IMR-90 (cell line): ENCODE data around the gene LAMA2. TPM values are rescaled to one million over a fixed set of nuclear protein-coding genes. Genes with fewer than 3 reads are reported as not detected.

Experiments used
- ATAC-seq: fragments of 200-7000 bp; cut with Tn5 transposase; 2 replicates; pipeline ENCODE4 v1.9.1; 2020; ENCODE audit warnings: low read depth, mild to moderate bottlenecking, moderate library complexity
- BruUV-seq: library from RNA; stranded (reverse); fragments of 400-500 nt; replicated peaks from 2 replicates; lab custom pipeline; 2021; lab: Mats Ljungman, UMichigan
- CTCF ChIA-PET: fragments of 300-600 bp; formaldehyde crosslinking; extraction: SDS; loops from one replicate; lab custom pipeline; 2021; ENCODE audit warnings: antibody characterized with exemption; lab: Yijun Ruan, JAX
- POLR2A ChIA-PET: fragments of 300-600 bp; sonication (Branson Sonifier 250); formaldehyde crosslinking; loops from one replicate; lab custom pipeline; 2022; ENCODE audit warnings: antibody characterized with exemption; ENCODE audit not compliant: unreplicated experiment; lab: Charles Lee
- DNase-seq: peaks from one replicate; pipeline ENCODE4 v3.0.0; 2013
- H2AFZ ChIP-seq: replicated peaks from 2 replicates; pipeline ENCODE3; 2013; ENCODE audit warnings: low read length, mild to moderate bottlenecking; ENCODE audit not compliant: poor library complexity
- H2AK5ac ChIP-seq: 2 replicates; pipeline ENCODE4 v1.6.1; 2013; ENCODE audit warnings: low read depth, low read length, inconsistent platforms
- H2AK9ac ChIP-seq: replicated peaks from 2 replicates; pipeline ENCODE3; 2013; ENCODE audit warnings: mild to moderate bottlenecking, low read depth, low read length, moderate library complexity; ENCODE audit not compliant: poor library complexity
- H2BK120ac ChIP-seq: 2 replicates; pipeline ENCODE4 v1.6.1; 2013; ENCODE audit warnings: low read depth, low read length, inconsistent platforms
- H2BK15ac ChIP-seq: 3 replicates; pipeline ENCODE4 v1.6.1; 2013; ENCODE audit warnings: low read depth, low read length, inconsistent platforms
- H2BK20ac ChIP-seq: 2 replicates; pipeline ENCODE4 v1.6.1; 2013; ENCODE audit warnings: low read depth, mild to moderate bottlenecking, inconsistent platforms, low read length, moderate library complexity
- H2BK5ac ChIP-seq: 2 replicates; pipeline ENCODE4 v1.6.1; 2013; ENCODE audit warnings: mild to moderate bottlenecking, low read depth, low read length, inconsistent platforms; ENCODE audit not compliant: poor library complexity, severe bottlenecking
- H3K14ac ChIP-seq: replicated peaks from 2 replicates; pipeline ENCODE4 v1.6.1; 2013; ENCODE audit warnings: low read depth, low read length, inconsistent platforms
- H3K18ac ChIP-seq: 2 replicates; pipeline ENCODE4 v1.6.1; 2013; ENCODE audit warnings: low read depth, low read length, control low read depth
- H3K23ac ChIP-seq: 2 replicates; pipeline ENCODE4 v1.6.1; 2013; ENCODE audit warnings: low read depth, low read length, inconsistent platforms
- H3K27ac ChIP-seq: 2 replicates; pipeline ENCODE4 v1.5.1; 2013; ENCODE audit warnings: mild to moderate bottlenecking, control low read depth, low read length; ENCODE audit not compliant: insufficient read depth
- H3K27me3 ChIP-seq: 2 replicates; pipeline ENCODE4 v1.6.1; 2013; ENCODE audit warnings: low read length; ENCODE audit not compliant: control insufficient read depth, insufficient read depth
- H3K36me3 ChIP-seq: 2 replicates; pipeline ENCODE4 v1.6.1; 2013; ENCODE audit warnings: low read length, mixed read lengths; ENCODE audit not compliant: control insufficient read depth, insufficient read depth
- H3K4ac ChIP-seq: 2 replicates; pipeline ENCODE4 v1.6.1; 2013; ENCODE audit warnings: low read depth, low read length, inconsistent platforms
- H3K4me1 ChIP-seq: 2 replicates; pipeline ENCODE4 v1.6.1; 2013; ENCODE audit warnings: low read length, mixed read lengths; ENCODE audit not compliant: control insufficient read depth, insufficient read depth
- H3K4me2 ChIP-seq: 2 replicates; pipeline ENCODE4 v1.6.1; 2013; ENCODE audit warnings: low read depth, mild to moderate bottlenecking, control low read depth, low read length, moderate library complexity
- H3K4me3 ChIP-seq: 2 replicates; pipeline ENCODE4 v1.5.1; 2013; ENCODE audit warnings: low read depth, mild to moderate bottlenecking, control low read depth, low read length, moderate library complexity; ENCODE audit not compliant: insufficient read depth
- H3K56ac ChIP-seq: 2 replicates; pipeline ENCODE4 v1.6.1; 2013; ENCODE audit warnings: low read length, inconsistent platforms; ENCODE audit not compliant: insufficient read depth; ENCODE audit errors: extremely low read depth
- H3K79me1 ChIP-seq, 2 experiments: 2 replicates each; pipeline ENCODE4 v1.6.1; 2013; ENCODE audit warnings: low read length in 2 of 2, inconsistent platforms in 1 of 2, low read depth in 1 of 2
- H3K9ac ChIP-seq: 2 replicates; pipeline ENCODE4 v1.6.1; 2013; ENCODE audit warnings: low read depth, low read length, control low read depth
- H3K9me1 ChIP-seq: 2 replicates; pipeline ENCODE4 v1.6.1; 2013; ENCODE audit warnings: low read length, inconsistent platforms; ENCODE audit not compliant: insufficient read depth
- H3K9me3 ChIP-seq: 2 replicates; pipeline ENCODE4 v1.6.1; 2013; ENCODE audit warnings: low read length; ENCODE audit not compliant: control insufficient read depth, insufficient read depth
- H4K20me1 ChIP-seq: 2 replicates; pipeline ENCODE4 v1.6.1; 2013; ENCODE audit warnings: low read length, inconsistent platforms; ENCODE audit not compliant: insufficient read depth
- H4K5ac ChIP-seq: 2 replicates; pipeline ENCODE4 v1.6.1; 2013; ENCODE audit warnings: mild to moderate bottlenecking, low read depth, low read length, control low read depth
- H4K8ac ChIP-seq, 2 experiments: 2 replicates each; pipeline ENCODE4 v1.6.1; 2013; ENCODE audit warnings: low read depth in 2 of 2, low read length in 2 of 2, control low read depth in 1 of 2, inconsistent platforms in 1 of 2
- H4K91ac ChIP-seq: 2 replicates; pipeline ENCODE4 v1.6.1; 2013; ENCODE audit warnings: low read depth, low read length, inconsistent platforms; ENCODE audit not compliant: insufficient read depth
- BHLHE40 ChIP-seq: fragments of 150-350 bp; IDR thresholded peaks from 2 replicates; pipeline ENCODE4 v1.6.1; 2016; ENCODE audit warnings: mild to moderate bottlenecking, low read depth, low read length
- FOS ChIP-seq: fragments of 150-350 bp; IDR thresholded peaks from 2 replicates; pipeline ENCODE4 v1.6.1; 2016; ENCODE audit warnings: low read depth, low read length
- MAFK ChIP-seq: IDR thresholded peaks from 2 replicates; pipeline ENCODE4 v1.6.1; 2012; ENCODE audit warnings: low read depth, low read length, improper control_type of control experiment
- MAZ ChIP-seq: IDR thresholded peaks from 2 replicates; pipeline ENCODE4 v1.6.1; 2012; ENCODE audit warnings: low read depth, mild to moderate bottlenecking, low read length, improper control_type of control experiment, moderate library complexity, borderline replicate concordance
- MXI1 ChIP-seq: IDR thresholded peaks from 2 replicates; pipeline ENCODE4 v1.6.1; 2012; ENCODE audit warnings: low read depth, mild to moderate bottlenecking, low read length, moderate library complexity, borderline replicate concordance
- NFE2L2 ChIP-seq: fragments of 150-350 bp; IDR thresholded peaks from 2 replicates; pipeline ENCODE4 v1.6.1; 2016; ENCODE audit warnings: low read depth, mild to moderate bottlenecking, low read length
- RFX5 ChIP-seq: IDR thresholded peaks from 2 replicates; pipeline ENCODE4 v1.8.0; 2012; ENCODE audit warnings: low read depth, mild to moderate bottlenecking, low read length, moderate library complexity
- USF2 ChIP-seq: fragments of 150-350 bp; IDR thresholded peaks from 2 replicates; pipeline ENCODE4 v1.6.1; 2017; ENCODE audit warnings: mild to moderate bottlenecking, antibody characterized with exemption, low read length, low read depth
- WGBS, 2 experiments: methylation state at CpG; one replicate each; pipeline versions ENCODE4 v1.1.5 to v1.1.7; 2013; ENCODE audit warnings: missing lambda C conversion rate in 2 of 2; ENCODE audit not compliant: insufficient read length in 1 of 2; ENCODE audit errors: extremely low coverage in 2 of 2; 5-methylcytosine and 5-hydroxymethylcytosine counted together
- dilution Hi-C: fragments of 300-500 bp; cut with HindIII; formaldehyde crosslinking; loops from one replicate; pipeline ENCODE4 v1.14.3; 2018; ENCODE audit warnings: low sequenced_read_pairs; ENCODE audit not compliant: unreplicated experiment
- in situ Hi-C: fragments of 300-500 bp; cut with MboI; formaldehyde crosslinking; loops from 3 replicates; pipeline ENCODE4 v1.14.3; 2019; ENCODE audit warnings: low sequenced_read_pairs, inconsistent platforms, mixed read lengths
- intact Hi-C: fragments of 100-400 bp; cut with micrococcal nuclease; formaldehyde crosslinking; loops from 2 replicates; pipeline ENCODE4 v1.10.0; 2022
- polyA plus RNA-seq, 3 experiments: library from polyadenylated mRNA; depleted of rRNA; stranded (reverse); fragments of >200 nt; gene quantifications; 2 replicates each; pipeline ENCODE4 v1.2.3, GENCODE V29; 2012; ENCODE audit warnings: low replicate concordance in 1 of 3
- total RNA-seq: library from RNA; depleted of rRNA; stranded (reverse); fragments of >200 nt; gene quantifications from 2 replicates; pipeline ENCODE4 v1.2.3, GENCODE V29; 2012
- TF ChIP-seq, protein P1 (sequence below): fragments of 150-350 bp; IDR thresholded peaks from 2 replicates; pipeline ENCODE4 v1.6.1; 2016; ENCODE audit warnings: low read depth, mild to moderate bottlenecking, low read length, moderate library complexity, borderline replicate concordance

The LAMA2 gene
- total and polyA plus RNA-seq, 2 of the 4 experiments (the other 2 are of a cell fraction): 9.9 to 13.3 TPM

DNA sequence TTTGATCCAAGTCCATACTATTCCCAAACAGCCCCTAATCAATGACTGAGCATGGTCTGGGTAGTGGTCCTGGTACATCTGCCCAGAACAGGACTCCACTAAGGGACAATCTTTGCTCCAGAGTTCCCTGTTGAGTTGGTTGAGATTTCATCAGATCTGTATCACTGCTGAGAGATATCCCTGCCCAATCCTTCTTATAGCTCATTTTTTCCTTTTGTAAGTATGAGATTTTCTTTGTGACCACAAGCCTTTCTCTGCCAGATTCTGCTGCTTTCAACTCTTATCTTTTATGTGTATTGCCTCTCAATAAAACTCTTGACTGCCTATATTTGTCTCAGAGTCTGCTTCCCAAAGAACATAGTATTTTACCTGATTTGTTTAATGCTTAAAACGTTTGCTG lies 46.2 kb upstream of the LAMA2 start:
- no peak overlapping the region for H3K4me3 ChIP-seq
- no peaks in the 10 kb centered on the region for H3K9me3 ChIP-seq
- H3K14ac ChIP-seq: no peak overlapping the region
- H3K56ac ChIP-seq: no peak overlapping the region
- H3K4me1 ChIP-seq: no peaks in the 10 kb centered on the region
- intact Hi-C loops (no loop called here), dilution Hi-C loops (no loop called here), in situ Hi-C loops (no loop called here)
- no peak overlapping the region for H2BK20ac ChIP-seq
- CTCF ChIA-PET: no interaction called here
- H3K27me3 ChIP-seq: no peaks in the 10 kb centered on the region
- no peak overlapping the region for H3K27ac ChIP-seq
- no peak overlapping the region for H2AFZ ChIP-seq
- H4K20me1 ChIP-seq: no peaks in the 10 kb centered on the region
- no TSS peak for BruUV-seq
- no peak overlapping the region for H3K18ac ChIP-seq
- no peak overlapping the region for H2AK9ac ChIP-seq
- DNase-seq (no peak), ATAC-seq (no peak)
- POLR2A ChIA-PET: no interaction called here
- H3K36me3 ChIP-seq: no peaks in the 10 kb centered on the region
- TF ChIP-seq, protein P1, sequence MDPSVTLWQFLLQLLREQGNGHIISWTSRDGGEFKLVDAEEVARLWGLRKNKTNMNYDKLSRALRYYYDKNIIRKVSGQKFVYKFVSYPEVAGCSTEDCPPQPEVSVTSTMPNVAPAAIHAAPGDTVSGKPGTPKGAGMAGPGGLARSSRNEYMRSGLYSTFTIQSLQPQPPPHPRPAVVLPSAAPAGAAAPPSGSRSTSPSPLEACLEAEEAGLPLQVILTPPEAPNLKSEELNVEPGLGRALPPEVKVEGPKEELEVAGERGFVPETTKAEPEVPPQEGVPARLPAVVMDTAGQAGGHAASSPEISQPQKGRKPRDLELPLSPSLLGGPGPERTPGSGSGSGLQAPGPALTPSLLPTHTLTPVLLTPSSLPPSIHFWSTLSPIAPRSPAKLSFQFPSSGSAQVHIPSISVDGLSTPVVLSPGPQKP: no peak
- TF ChIP-seq MXI1 (no peak), RFX5 (no peak), MAFK (no peak), MAZ (no peak), NFE2L2 (no peak), USF2 (no peak), BHLHE40 (no peak), FOS (no peak)
- H3K79me1 ChIP-seq: no peaks in the 10 kb centered on the region
- no peak overlapping the region for H2BK5ac ChIP-seq
- H4K91ac ChIP-seq: no peak overlapping the region
- no peak overlapping the region for H4K5ac ChIP-seq
- no peak overlapping the region for H3K4me2 ChIP-seq
- WGBS, 2 experiments: no CpG with 5 or more reads among the region's 1 CpG
- H4K8ac ChIP-seq: no peak overlapping the region
- H3K9ac ChIP-seq: no peak overlapping the region
- no peak overlapping the region for H2BK15ac ChIP-seq
- no peaks in the 10 kb centered on the region for H3K9me1 ChIP-seq
- H3K4ac ChIP-seq: no peak overlapping the region
- no peak overlapping the region for H3K23ac ChIP-seq
- no peak overlapping the region for H2AK5ac ChIP-seq
- no peak overlapping the region for H2BK120ac ChIP-seq
